Measurements from ENCODE around the gene EFNA3.

DNA sequence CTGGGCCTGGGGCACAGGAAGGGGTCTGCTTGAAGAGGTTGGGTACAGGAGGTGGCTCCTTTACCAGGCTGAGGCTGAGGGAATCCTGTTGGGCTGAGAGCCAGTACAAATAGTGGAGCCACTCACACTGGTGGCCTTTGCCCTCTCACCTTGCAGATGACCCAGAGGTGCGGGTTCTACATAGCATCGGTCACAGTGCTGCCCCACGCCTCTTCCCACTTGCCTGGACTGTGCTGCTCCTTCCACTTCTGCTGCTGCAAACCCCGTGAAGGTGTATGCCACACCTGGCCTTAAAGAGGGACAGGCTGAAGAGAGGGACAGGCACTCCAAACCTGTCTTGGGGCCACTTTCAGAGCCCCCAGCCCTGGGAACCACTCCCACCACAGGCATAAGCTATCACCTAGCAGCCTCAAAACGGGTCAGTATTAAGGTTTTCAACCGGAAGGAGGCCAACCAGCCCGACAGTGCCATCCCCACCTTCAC is 55.2 kb downstream of the EFNA3 start:
- TF ChIP-seq, protein P1, sequence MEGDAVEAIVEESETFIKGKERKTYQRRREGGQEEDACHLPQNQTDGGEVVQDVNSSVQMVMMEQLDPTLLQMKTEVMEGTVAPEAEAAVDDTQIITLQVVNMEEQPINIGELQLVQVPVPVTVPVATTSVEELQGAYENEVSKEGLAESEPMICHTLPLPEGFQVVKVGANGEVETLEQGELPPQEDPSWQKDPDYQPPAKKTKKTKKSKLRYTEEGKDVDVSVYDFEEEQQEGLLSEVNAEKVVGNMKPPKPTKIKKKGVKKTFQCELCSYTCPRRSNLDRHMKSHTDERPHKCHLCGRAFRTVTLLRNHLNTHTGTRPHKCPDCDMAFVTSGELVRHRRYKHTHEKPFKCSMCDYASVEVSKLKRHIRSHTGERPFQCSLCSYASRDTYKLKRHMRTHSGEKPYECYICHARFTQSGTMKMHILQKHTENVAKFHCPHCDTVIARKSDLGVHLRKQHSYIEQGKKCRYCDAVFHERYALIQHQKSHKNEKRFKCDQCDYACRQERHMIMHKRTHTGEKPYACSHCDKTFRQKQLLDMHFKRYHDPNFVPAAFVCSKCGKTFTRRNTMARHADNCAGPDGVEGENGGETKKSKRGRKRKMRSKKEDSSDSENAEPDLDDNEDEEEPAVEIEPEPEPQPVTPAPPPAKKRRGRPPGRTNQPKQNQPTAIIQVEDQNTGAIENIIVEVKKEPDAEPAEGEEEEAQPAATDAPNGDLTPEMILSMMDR (conservative IDR thresholded peaks at IDR 0.05; ENCODE audit: low read depth in 2 of 2), result no peak
- TF ChIP-seq JUNB (IDR thresholded peaks at IDR 0.05; ENCODE audit: unreplicated experiment) (no peak), EZH2 (IDR thresholded peaks at IDR 0.05; ENCODE audit: low read depth, unreplicated experiment) (no peak), EZH2phosphoT487 (IDR thresholded peaks at IDR 0.05; ENCODE audit: unreplicated experiment) (no peak), STAT1 (IDR thresholded peaks at IDR 0.05; ENCODE audit: unreplicated experiment) (no peak), POLR2AphosphoS5 (IDR thresholded peaks at IDR 0.05; ENCODE audit: low read depth) (no peak), CREB1 (CRISPR knock-in tag; IDR thresholded peaks at IDR 0.05; ENCODE audit: low read depth) (no peak), ZNF331 (CRISPR knock-in tag; IDR thresholded peaks at IDR 0.05; ENCODE audit: low read depth) (no peak), ZNF114 (CRISPR knock-in tag; IDR thresholded peaks at IDR 0.05) (no peak), NANOG (IDR thresholded peaks at IDR 0.05; ENCODE audit: borderline replicate concordance) (no peak)
- TF ChIP-seq, protein P2, sequence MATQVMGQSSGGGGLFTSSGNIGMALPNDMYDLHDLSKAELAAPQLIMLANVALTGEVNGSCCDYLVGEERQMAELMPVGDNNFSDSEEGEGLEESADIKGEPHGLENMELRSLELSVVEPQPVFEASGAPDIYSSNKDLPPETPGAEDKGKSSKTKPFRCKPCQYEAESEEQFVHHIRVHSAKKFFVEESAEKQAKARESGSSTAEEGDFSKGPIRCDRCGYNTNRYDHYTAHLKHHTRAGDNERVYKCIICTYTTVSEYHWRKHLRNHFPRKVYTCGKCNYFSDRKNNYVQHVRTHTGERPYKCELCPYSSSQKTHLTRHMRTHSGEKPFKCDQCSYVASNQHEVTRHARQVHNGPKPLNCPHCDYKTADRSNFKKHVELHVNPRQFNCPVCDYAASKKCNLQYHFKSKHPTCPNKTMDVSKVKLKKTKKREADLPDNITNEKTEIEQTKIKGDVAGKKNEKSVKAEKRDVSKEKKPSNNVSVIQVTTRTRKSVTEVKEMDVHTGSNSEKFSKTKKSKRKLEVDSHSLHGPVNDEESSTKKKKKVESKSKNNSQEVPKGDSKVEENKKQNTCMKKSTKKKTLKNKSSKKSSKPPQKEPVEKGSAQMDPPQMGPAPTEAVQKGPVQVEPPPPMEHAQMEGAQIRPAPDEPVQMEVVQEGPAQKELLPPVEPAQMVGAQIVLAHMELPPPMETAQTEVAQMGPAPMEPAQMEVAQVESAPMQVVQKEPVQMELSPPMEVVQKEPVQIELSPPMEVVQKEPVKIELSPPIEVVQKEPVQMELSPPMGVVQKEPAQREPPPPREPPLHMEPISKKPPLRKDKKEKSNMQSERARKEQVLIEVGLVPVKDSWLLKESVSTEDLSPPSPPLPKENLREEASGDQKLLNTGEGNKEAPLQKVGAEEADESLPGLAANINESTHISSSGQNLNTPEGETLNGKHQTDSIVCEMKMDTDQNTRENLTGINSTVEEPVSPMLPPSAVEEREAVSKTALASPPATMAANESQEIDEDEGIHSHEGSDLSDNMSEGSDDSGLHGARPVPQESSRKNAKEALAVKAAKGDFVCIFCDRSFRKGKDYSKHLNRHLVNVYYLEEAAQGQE (IDR thresholded peaks at IDR 0.05; ENCODE audit: unreplicated experiment), result no peak
- TF ChIP-seq, protein P3, sequence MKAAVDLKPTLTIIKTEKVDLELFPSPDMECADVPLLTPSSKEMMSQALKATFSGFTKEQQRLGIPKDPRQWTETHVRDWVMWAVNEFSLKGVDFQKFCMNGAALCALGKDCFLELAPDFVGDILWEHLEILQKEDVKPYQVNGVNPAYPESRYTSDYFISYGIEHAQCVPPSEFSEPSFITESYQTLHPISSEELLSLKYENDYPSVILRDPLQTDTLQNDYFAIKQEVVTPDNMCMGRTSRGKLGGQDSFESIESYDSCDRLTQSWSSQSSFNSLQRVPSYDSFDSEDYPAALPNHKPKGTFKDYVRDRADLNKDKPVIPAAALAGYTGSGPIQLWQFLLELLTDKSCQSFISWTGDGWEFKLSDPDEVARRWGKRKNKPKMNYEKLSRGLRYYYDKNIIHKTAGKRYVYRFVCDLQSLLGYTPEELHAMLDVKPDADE (IDR thresholded peaks at IDR 0.05), result no peak
- TF ChIP-seq, protein P4, sequence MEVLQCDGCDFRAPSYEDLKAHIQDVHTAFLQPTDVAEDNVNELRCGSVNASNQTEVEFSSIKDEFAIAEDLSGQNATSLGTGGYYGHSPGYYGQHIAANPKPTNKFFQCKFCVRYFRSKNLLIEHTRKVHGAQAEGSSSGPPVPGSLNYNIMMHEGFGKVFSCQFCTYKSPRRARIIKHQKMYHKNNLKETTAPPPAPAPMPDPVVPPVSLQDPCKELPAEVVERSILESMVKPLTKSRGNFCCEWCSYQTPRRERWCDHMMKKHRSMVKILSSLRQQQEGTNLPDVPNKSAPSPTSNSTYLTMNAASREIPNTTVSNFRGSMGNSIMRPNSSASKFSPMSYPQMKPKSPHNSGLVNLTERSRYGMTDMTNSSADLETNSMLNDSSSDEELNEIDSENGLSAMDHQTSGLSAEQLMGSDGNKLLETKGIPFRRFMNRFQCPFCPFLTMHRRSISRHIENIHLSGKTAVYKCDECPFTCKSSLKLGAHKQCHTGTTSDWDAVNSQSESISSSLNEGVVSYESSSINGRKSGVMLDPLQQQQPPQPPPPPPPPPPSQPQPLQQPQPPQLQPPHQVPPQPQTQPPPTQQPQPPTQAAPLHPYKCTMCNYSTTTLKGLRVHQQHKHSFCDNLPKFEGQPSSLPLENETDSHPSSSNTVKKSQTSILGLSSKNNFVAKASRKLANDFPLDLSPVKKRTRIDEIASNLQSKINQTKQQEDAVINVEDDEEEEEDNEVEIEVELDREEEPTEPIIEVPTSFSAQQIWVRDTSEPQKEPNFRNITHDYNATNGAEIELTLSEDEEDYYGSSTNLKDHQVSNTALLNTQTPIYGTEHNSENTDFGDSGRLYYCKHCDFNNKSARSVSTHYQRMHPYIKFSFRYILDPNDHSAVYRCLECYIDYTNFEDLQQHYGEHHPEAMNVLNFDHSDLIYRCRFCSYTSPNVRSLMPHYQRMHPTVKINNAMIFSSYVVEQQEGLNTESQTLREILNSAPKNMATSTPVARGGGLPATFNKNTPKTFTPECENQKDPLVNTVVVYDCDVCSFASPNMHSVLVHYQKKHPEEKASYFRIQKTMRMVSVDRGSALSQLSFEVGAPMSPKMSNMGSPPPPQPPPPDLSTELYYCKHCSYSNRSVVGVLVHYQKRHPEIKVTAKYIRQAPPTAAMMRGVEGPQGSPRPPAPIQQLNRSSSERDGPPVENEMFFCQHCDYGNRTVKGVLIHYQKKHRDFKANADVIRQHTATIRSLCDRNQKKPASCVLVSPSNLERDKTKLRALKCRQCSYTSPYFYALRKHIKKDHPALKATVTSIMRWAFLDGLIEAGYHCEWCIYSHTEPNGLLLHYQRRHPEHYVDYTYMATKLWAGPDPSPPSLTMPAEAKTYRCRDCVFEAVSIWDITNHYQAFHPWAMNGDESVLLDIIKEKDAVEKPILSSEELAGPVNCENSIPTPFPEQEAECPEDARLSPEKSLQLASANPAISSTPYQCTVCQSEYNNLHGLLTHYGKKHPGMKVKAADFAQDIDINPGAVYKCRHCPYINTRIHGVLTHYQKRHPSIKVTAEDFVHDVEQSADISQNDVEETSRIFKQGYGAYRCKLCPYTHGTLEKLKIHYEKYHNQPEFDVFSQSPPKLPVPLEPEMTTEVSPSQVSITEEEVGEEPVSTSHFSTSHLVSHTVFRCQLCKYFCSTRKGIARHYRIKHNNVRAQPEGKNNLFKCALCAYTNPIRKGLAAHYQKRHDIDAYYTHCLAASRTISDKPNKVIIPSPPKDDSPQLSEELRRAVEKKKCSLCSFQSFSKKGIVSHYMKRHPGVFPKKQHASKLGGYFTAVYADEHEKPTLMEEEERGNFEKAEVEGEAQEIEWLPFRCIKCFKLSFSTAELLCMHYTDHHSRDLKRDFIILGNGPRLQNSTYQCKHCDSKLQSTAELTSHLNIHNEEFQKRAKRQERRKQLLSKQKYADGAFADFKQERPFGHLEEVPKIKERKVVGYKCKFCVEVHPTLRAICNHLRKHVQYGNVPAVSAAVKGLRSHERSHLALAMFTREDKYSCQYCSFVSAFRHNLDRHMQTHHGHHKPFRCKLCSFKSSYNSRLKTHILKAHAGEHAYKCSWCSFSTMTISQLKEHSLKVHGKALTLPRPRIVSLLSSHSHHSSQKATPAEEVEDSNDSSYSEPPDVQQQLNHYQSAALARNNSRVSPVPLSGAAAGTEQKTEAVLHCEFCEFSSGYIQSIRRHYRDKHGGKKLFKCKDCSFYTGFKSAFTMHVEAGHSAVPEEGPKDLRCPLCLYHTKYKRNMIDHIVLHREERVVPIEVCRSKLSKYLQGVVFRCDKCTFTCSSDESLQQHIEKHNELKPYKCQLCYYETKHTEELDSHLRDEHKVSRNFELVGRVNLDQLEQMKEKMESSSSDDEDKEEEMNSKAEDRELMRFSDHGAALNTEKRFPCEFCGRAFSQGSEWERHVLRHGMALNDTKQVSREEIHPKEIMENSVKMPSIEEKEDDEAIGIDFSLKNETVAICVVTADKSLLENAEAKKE (CRISPR knock-in tag; IDR thresholded peaks at IDR 0.05), result no peak
